ENCODE data around the gene MAGI2. TPM values are rescaled to one million over a fixed set of nuclear protein-coding genes. Genes with fewer than 3 reads are reported as not detected.

The MAGI2 gene
- total RNA-seq, 1 donor from 2014 or later, result 2.5 TPM

- Histone ChIP-seq H3K4me3 (ENCODE audit: low read depth, low read length) (no peak overlapping the region), H3K36me3 (ENCODE audit: control insufficient read depth, insufficient read depth, low read length) (no peaks in the 10 kb centered on the region), H3K27me3 (ENCODE audit: control insufficient read depth, insufficient read depth, low read length) (no peaks in the 10 kb centered on the region)
- no peak for TF ChIP-seq CTCF (IDR thresholded peaks at IDR 0.05; ENCODE audit: insufficient read depth, low read length, poor library complexity, severe bottlenecking)
- no peak for DNase-seq (ENCODE audit: low read depth)
These were observed 885.6 kb downstream of the MAGI2 start for GRCh38 chr7:78567836-78568235.

- Histone ChIP-seq H3K4me3 (ENCODE audit: low read depth, low read length) (no peak overlapping the region), H3K36me3 (ENCODE audit: control insufficient read depth, insufficient read depth, low read length) (no peaks in the 10 kb centered on the region), H3K27me3 (ENCODE audit: control insufficient read depth, insufficient read depth, low read length) (no peaks in the 10 kb centered on the region)
- TF ChIP-seq CTCF (IDR thresholded peaks at IDR 0.05; ENCODE audit: insufficient read depth, low read length, poor library complexity, severe bottlenecking), result no peak
- no peak for DNase-seq (ENCODE audit: low read depth)
These were observed 887.7 kb downstream of the MAGI2 start for GRCh38 chr7:78565784-78566183.

GRCh38 chr7:78563191-78563590, 890.3 kb downstream of the MAGI2 start:
- Histone ChIP-seq H3K36me3 (ENCODE audit: control insufficient read depth, insufficient read depth, low read length) (no peaks in the 10 kb centered on the region), H3K4me3 (ENCODE audit: low read depth, low read length) (no peak overlapping the region), H3K27me3 (ENCODE audit: control insufficient read depth, insufficient read depth, low read length) (no peaks in the 10 kb centered on the region)
- no peak for DNase-seq (ENCODE audit: low read depth)
- no peak for TF ChIP-seq CTCF (IDR thresholded peaks at IDR 0.05; ENCODE audit: insufficient read depth, low read length, poor library complexity, severe bottlenecking)

GRCh38 chr7:78562191-78562590, 891.3 kb downstream of the MAGI2 start:
- H3K27me3 ChIP-seq (ENCODE audit: control insufficient read depth, insufficient read depth, low read length), result no peaks in the 10 kb centered on the region
- no peak for TF ChIP-seq CTCF (IDR thresholded peaks at IDR 0.05; ENCODE audit: insufficient read depth, low read length, poor library complexity, severe bottlenecking)
- DNase-seq (ENCODE audit: low read depth), result no peak
- H3K4me3 ChIP-seq (ENCODE audit: low read depth, low read length), result no peak overlapping the region
- no peaks in the 10 kb centered on the region for H3K36me3 ChIP-seq (ENCODE audit: control insufficient read depth, insufficient read depth, low read length)

GRCh38 chr7:78558566-78558965, 894.9 kb downstream of the MAGI2 start:
- H3K36me3 ChIP-seq (ENCODE audit: control insufficient read depth, insufficient read depth, low read length), result no peaks in the 10 kb centered on the region
- no peaks in the 10 kb centered on the region for H3K27me3 ChIP-seq (ENCODE audit: control insufficient read depth, insufficient read depth, low read length)
- no peak for DNase-seq (ENCODE audit: low read depth)
- TF ChIP-seq CTCF (IDR thresholded peaks at IDR 0.05; ENCODE audit: insufficient read depth, low read length, poor library complexity, severe bottlenecking), result no peak
- H3K4me3 ChIP-seq (ENCODE audit: low read depth, low read length), result no peak overlapping the region

GRCh38 chr7:78543976-78544375, 909.5 kb downstream of the MAGI2 start:
- no peaks in the 10 kb centered on the region for H3K36me3 ChIP-seq (ENCODE audit: control insufficient read depth, insufficient read depth, low read length)
- DNase-seq (ENCODE audit: low read depth), result no peak
- no peaks in the 10 kb centered on the region for H3K27me3 ChIP-seq (ENCODE audit: control insufficient read depth, insufficient read depth, low read length)
- TF ChIP-seq CTCF (IDR thresholded peaks at IDR 0.05; ENCODE audit: insufficient read depth, low read length, poor library complexity, severe bottlenecking), result no peak
- no peak overlapping the region for H3K4me3 ChIP-seq (ENCODE audit: low read depth, low read length)

Measured in kidney epithelial cell (primary cell).